WTC11 (cell line): ENCODE measurements around the gene BRINP1. TPM values are rescaled to one million over a fixed set of nuclear protein-coding genes. Genes with fewer than 3 reads are reported as not detected.

Experiments used
- ATAC-seq: fragments of 200-7000 bp; cut with Tn5 transposase; 2 replicates; pipeline ENCODE4 v1.10.0; 2021; ENCODE audit warnings: mild to moderate bottlenecking, moderate library complexity
- CTCF ChIA-PET: fragments of 300-600 bp; sonication (Branson Sonifier 250); formaldehyde crosslinking; loops from one replicate; lab custom pipeline; 2021; ENCODE audit warnings: antibody characterized with exemption; lab: Charles Lee
- POLR2A ChIA-PET: fragments of 350-600 bp; sonication (Branson Sonifier 250); formaldehyde crosslinking; loops from one replicate; lab custom pipeline; 2021; ENCODE audit warnings: antibody characterized with exemption; lab: Charles Lee
- DNase-seq: peaks from one replicate; pipeline ENCODE4 v3.0.0; 2021; ENCODE audit warnings: low spot score
- H3K27ac Mint-ChIP-seq: 2 replicates; pipeline ENCODE4 v1.8.0; 2021; ENCODE audit warnings: mixed read lengths
- H3K27me3 Mint-ChIP-seq: 2 replicates; pipeline ENCODE4 v1.8.0; 2021; ENCODE audit warnings: low read depth, mild to moderate bottlenecking, moderate library complexity, mixed read lengths
- H3K36me3 Mint-ChIP-seq: 2 replicates; pipeline ENCODE4 v1.8.0; 2021; ENCODE audit warnings: mixed read lengths
- H3K4me1 Mint-ChIP-seq: 2 replicates; pipeline ENCODE4 v1.8.0; 2022; ENCODE audit warnings: mixed read lengths
- H3K4me3 Mint-ChIP-seq: 2 replicates; pipeline ENCODE4 v1.8.0; 2021; ENCODE audit warnings: mild to moderate bottlenecking, moderate library complexity, mixed read lengths
- H3K9me3 Mint-ChIP-seq: 2 replicates; pipeline ENCODE4 v1.8.0; 2021; ENCODE audit warnings: mixed read lengths
- AR ChIP-seq: fragments of 250-450 bp; sonication (Bioruptor Pico); IDR thresholded peaks from 2 replicates; pipeline ENCODE4 v1.9.0; 2021; ENCODE audit warnings: mild to moderate bottlenecking
- ETV6 ChIP-seq: sonication (generic); formaldehyde crosslinking; IDR thresholded peaks from 2 replicates; pipeline ENCODE4 v1.8.1; 2022; ENCODE audit warnings: mild to moderate bottlenecking, missing genetic modification reagents
- FOXJ3 ChIP-seq: sonication (generic); formaldehyde crosslinking; IDR thresholded peaks from 2 replicates; pipeline ENCODE4 v1.9.0; 2021; ENCODE audit warnings: missing genetic modification reagents, mild to moderate bottlenecking, borderline replicate concordance
- FOXK1 ChIP-seq: sonication (generic); formaldehyde crosslinking; IDR thresholded peaks from 2 replicates; pipeline ENCODE4 v1.8.0; 2022; ENCODE audit warnings: mild to moderate bottlenecking, moderate library complexity, missing genetic modification reagents
- FOXP1 ChIP-seq: sonication (generic); formaldehyde crosslinking; IDR thresholded peaks from 2 replicates; pipeline ENCODE4 v1.8.0; 2022; ENCODE audit warnings: missing genetic modification reagents, mild to moderate bottlenecking, moderate library complexity, borderline replicate concordance
- HMGA2 ChIP-seq: fragments of 250-450 bp; sonication (Bioruptor Pico); IDR thresholded peaks from 2 replicates; pipeline ENCODE4 v1.4.0; 2021; ENCODE audit warnings: mild to moderate bottlenecking, moderate library complexity
- JAZF1 ChIP-seq: fragments of 250-450 bp; sonication (Bioruptor Pico); IDR thresholded peaks from 2 replicates; pipeline ENCODE4 v1.9.0; 2021; ENCODE audit warnings: moderate library complexity, mild to moderate bottlenecking, inconsistent platforms
- NFATC4 ChIP-seq: fragments of 250-450 bp; sonication (Bioruptor Pico); IDR thresholded peaks from 2 replicates; pipeline ENCODE4 v1.9.0; 2021; ENCODE audit warnings: mild to moderate bottlenecking
- OVOL2 ChIP-seq: fragments of 250-450 bp; sonication (Bioruptor Pico); IDR thresholded peaks from 2 replicates; pipeline ENCODE4 v1.9.0; 2021; ENCODE audit warnings: mild to moderate bottlenecking, borderline replicate concordance
- SP1 ChIP-seq: sonication (generic); formaldehyde crosslinking; conservative IDR thresholded peaks from 2 replicates; pipeline ENCODE4 v1.8.1; 2022; ENCODE audit warnings: missing genetic modification reagents
- TCF7 ChIP-seq: sonication (generic); formaldehyde crosslinking; IDR thresholded peaks from 2 replicates; pipeline ENCODE4 v1.8.0; 2022; ENCODE audit warnings: mild to moderate bottlenecking, low read depth, missing genetic modification reagents, moderate library complexity
- ZNF219 ChIP-seq: sonication (generic); formaldehyde crosslinking; IDR thresholded peaks from 2 replicates; pipeline ENCODE4 v1.8.0; 2023; ENCODE audit warnings: missing genetic modification reagents, mild to moderate bottlenecking, borderline replicate concordance
- ZNF232 ChIP-seq: sonication (generic); formaldehyde crosslinking; IDR thresholded peaks from 2 replicates; pipeline ENCODE4 v1.8.0; 2022; ENCODE audit warnings: mild to moderate bottlenecking, missing genetic modification reagents
- ZNF396 ChIP-seq: fragments of 250-450 bp; sonication (Bioruptor Pico); IDR thresholded peaks from 2 replicates; pipeline ENCODE4 v1.8.0; 2021; ENCODE audit warnings: mild to moderate bottlenecking, moderate library complexity, borderline replicate concordance
- ZNF425 ChIP-seq: fragments of 250-450 bp; sonication (Bioruptor Pico); conservative IDR thresholded peaks from 2 replicates; pipeline ENCODE4 v1.9.0; 2021; ENCODE audit warnings: mild to moderate bottlenecking
- ZNF671 ChIP-seq: fragments of 250-450 bp; sonication (Bioruptor Pico); IDR thresholded peaks from 2 replicates; pipeline ENCODE4 v1.8.0; 2021; ENCODE audit warnings: mild to moderate bottlenecking
- total RNA-seq: library from RNA; stranded (reverse); gene quantifications from 3 replicates; pipeline ENCODE4 v1.2.3, GENCODE V29; 2021
- TF ChIP-seq, protein P1 (sequence below): sonication (generic); formaldehyde crosslinking; IDR thresholded peaks from 2 replicates; pipeline ENCODE4 v1.8.0; 2023; ENCODE audit warnings: mild to moderate bottlenecking, missing genetic modification reagents
- TF ChIP-seq, protein P2 (sequence below): sonication (generic); formaldehyde crosslinking; IDR thresholded peaks from 2 replicates; pipeline ENCODE4 v1.8.1; 2022; ENCODE audit warnings: low read depth, mild to moderate bottlenecking, moderate library complexity, missing genetic modification reagents, borderline replicate concordance

Gene BRINP1
- total RNA-seq, 1 experiment from 2014 or later, result 19.5 TPM

DNA sequence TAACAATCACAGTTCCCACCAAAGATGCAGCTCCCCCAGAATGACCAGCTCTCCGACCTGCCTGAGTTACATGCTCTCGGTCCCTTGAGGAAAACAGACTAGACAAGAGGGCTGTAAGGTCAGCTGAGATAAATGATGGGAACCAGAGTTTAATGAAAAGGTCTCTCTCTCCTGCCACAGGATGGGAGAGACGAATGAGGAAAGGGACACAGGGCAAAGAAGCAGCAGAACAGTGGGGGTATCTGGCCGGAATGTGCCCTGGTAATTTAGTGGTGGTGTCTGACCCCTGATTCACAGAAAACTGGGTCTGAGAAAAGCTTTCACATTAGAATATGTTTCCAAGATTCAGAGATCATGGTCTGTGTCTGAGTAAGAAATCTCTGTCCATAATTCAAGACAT lies 118.5 kb downstream of the BRINP1 start (continued):
- TF ChIP-seq FOXK1 (CRISPR knock-in tag), result no peak

DNA sequence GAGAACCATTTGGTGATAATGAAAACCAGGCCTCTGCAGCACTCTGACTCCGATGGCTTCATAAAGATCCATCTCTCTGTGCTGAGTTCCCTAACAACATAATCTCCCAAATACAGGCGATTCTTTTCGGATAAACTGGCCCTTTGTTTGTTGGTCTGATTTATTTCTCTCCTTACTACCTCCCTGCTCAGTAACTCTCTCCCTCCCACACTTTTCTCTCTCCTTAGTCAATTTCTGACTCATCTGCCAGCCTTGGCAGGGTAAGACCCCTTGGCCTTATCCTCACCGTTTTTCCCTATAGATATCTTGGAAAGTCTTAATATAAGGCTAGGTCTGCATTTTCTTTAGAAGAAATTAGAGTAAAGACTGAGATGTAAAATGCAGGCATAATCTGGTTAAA lies 128.7 kb downstream of the BRINP1 start:
- no peak overlapping the region for H3K4me3 Mint-ChIP-seq
- no peak overlapping the region for H3K27ac Mint-ChIP-seq
- DNase-seq, result no peak
- H3K27me3 Mint-ChIP-seq, result no peaks in the 10 kb centered on the region
- H3K4me1 Mint-ChIP-seq, result peaks cover 5% of the 10 kb centered on the region
- TF ChIP-seq FOXP1, result no peak
- POLR2A ChIA-PET, result no interaction called here
- ATAC-seq, result no peak
- CTCF ChIA-PET, result no interaction called here
- peaks cover 5% of the 10 kb centered on the region; the same call in 1 of the 2 replicates for H3K9me3 Mint-ChIP-seq
- peaks cover 20% of the 10 kb centered on the region for H3K36me3 Mint-ChIP-seq

- ATAC-seq, result no peak
- no peak for DNase-seq
- H3K36me3 Mint-ChIP-seq, result peaks cover 3% of the 10 kb centered on the region
- H3K4me3 Mint-ChIP-seq, result no peak overlapping the region
- no peaks in the 10 kb centered on the region for H3K27me3 Mint-ChIP-seq
- no peaks in the 10 kb centered on the region; the same call in 1 of the 2 replicates for H3K4me1 Mint-ChIP-seq
- POLR2A ChIA-PET, result no interaction called here
- TF ChIP-seq ZNF396 (CRISPR knock-in tag) (no peak), ZNF219 (CRISPR knock-in tag) (no peak), NFATC4 (CRISPR knock-in tag) (no peak), TCF7 (no peak), SP1 (CRISPR knock-in tag) (no peak)
- TF ChIP-seq, protein P1, sequence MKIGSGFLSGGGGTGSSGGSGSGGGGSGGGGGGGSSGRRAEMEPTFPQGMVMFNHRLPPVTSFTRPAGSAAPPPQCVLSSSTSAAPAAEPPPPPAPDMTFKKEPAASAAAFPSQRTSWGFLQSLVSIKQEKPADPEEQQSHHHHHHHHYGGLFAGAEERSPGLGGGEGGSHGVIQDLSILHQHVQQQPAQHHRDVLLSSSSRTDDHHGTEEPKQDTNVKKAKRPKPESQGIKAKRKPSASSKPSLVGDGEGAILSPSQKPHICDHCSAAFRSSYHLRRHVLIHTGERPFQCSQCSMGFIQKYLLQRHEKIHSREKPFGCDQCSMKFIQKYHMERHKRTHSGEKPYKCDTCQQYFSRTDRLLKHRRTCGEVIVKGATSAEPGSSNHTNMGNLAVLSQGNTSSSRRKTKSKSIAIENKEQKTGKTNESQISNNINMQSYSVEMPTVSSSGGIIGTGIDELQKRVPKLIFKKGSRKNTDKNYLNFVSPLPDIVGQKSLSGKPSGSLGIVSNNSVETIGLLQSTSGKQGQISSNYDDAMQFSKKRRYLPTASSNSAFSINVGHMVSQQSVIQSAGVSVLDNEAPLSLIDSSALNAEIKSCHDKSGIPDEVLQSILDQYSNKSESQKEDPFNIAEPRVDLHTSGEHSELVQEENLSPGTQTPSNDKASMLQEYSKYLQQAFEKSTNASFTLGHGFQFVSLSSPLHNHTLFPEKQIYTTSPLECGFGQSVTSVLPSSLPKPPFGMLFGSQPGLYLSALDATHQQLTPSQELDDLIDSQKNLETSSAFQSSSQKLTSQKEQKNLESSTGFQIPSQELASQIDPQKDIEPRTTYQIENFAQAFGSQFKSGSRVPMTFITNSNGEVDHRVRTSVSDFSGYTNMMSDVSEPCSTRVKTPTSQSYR (CRISPR knock-in tag), result no peak
- H3K9me3 Mint-ChIP-seq, result no peaks in the 10 kb centered on the region
- CTCF ChIA-PET, result no interaction called here
- no peak overlapping the region for H3K27ac Mint-ChIP-seq
These were observed 134.6 kb downstream of the BRINP1 start for GRCh38 chr9:119234636-119235035.

- CTCF ChIA-PET, result no interaction called here
- TF ChIP-seq FOXJ3 (CRISPR knock-in tag) (no peak), ETV6 (no peak), HMGA2 (CRISPR knock-in tag) (no peak), ZNF671 (CRISPR knock-in tag) (no peak), OVOL2 (CRISPR knock-in tag) (no peak), ZNF396 (CRISPR knock-in tag) (no peak), AR (CRISPR knock-in tag) (no peak), JAZF1 (CRISPR knock-in tag) (no peak), ZNF425 (CRISPR knock-in tag) (no peak), ZNF232 (CRISPR knock-in tag) (no peak)
- TF ChIP-seq, protein P2, sequence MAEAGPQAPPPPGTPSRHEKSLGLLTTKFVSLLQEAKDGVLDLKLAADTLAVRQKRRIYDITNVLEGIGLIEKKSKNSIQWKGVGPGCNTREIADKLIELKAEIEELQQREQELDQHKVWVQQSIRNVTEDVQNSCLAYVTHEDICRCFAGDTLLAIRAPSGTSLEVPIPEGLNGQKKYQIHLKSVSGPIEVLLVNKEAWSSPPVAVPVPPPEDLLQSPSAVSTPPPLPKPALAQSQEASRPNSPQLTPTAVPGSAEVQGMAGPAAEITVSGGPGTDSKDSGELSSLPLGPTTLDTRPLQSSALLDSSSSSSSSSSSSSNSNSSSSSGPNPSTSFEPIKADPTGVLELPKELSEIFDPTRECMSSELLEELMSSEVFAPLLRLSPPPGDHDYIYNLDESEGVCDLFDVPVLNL (CRISPR knock-in tag), result no peak
- TF ChIP-seq, all 79 proteins: peak for 0
- no peaks in the 10 kb centered on the region for H3K36me3 Mint-ChIP-seq
- H3K27me3 Mint-ChIP-seq, result no peaks in the 10 kb centered on the region
- H3K9me3 Mint-ChIP-seq, result peaks cover under 1% of the 10 kb centered on the region
- POLR2A ChIA-PET, result no interaction called here
- H3K4me3 Mint-ChIP-seq, result no peak overlapping the region
- no peak for DNase-seq
- H3K4me1 Mint-ChIP-seq, result no peaks in the 10 kb centered on the region
- ATAC-seq, result no peak
- no peak overlapping the region; the same call in 1 of the 2 replicates for H3K27ac Mint-ChIP-seq
These were observed 141.8 kb downstream of the BRINP1 start for GRCh38 chr9:119227422-119227821.
